Suprapubic skin (tissue), 3 donors: ENCODE measurements around the gene TSPAN32.

Source experiments
- CTCF ChIP-seq, 2 donors: fragments of 200-600 bp in 1 of 2; fragments of 450-650 bp in 1 of 2; sonication (generic) in 1 of 2; IDR thresholded peaks; one replicate each; pipeline ENCODE4 v1.5.1; 2016 to 2019; ENCODE audit warnings: antibody characterized with exemption in 2 of 2, mild to moderate bottlenecking in 1 of 2, moderate library complexity in 1 of 2
- EP300 ChIP-seq: sonication (generic); formaldehyde crosslinking; IDR thresholded peaks from one replicate; pipeline ENCODE4 v1.6.1; 2017; ENCODE audit warnings: antibody characterized with exemption
- POLR2A ChIP-seq, 2 donors: fragments of 450-650 bp; IDR thresholded peaks; one replicate each; pipeline ENCODE4 v1.6.1; 2017; ENCODE audit warnings: antibody characterized with exemption in 2 of 2, mild to moderate bottlenecking in 2 of 2, moderate library complexity in 2 of 2

DNA sequence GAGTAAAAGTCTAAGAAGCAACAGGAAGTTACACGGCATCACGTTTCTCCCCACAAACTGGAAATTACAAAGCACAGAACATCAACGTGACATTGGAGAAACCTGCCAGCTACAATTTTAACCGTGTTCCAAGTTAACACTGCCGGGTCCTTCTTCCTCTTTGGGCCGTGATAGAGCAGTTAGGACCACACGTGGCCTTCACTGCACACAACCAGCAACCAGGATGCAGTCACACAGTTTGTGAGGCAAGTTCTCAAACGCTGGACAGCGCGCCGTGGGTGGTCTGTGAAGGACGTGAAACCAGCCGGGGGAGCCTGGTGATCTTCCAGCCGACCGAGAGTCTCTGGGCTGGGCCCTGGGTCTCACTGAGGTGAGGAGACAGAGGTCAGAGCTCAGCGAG is 14.7 kb upstream of the TSPAN32 start:
- TF ChIP-seq CTCF (IDR thresholded peaks at IDR 0.05), result no peak
- no peak for TF ChIP-seq POLR2A (IDR thresholded peaks at IDR 0.05)
- TF ChIP-seq EP300, result no peak
